Cerebellar cortex (tissue), 1 donor: ENCODE results near the gene IGFALS.

Experiments used
- DNase-seq: peaks from one replicate; pipeline ENCODE4 v3.0.0-alpha.2; 2015; ENCODE audit warnings: low spot score

IGFALS gene

GRCh38 chr16:1776672-1776955 lies 16.9 kb downstream of the IGFALS start:
- no peak for DNase-seq

GRCh38 chr16:1775846-1776671 lies 17.4 kb downstream of the IGFALS start:
- no peak for DNase-seq

GRCh38 chr16:1775006-1775845 lies 18.3 kb downstream of the IGFALS start:
- DNase-seq, result no peak

- no peak for DNase-seq
These were observed 19.1 kb downstream of the IGFALS start for GRCh38 chr16:1774448-1774780.

GRCh38 chr16:1773703-1774447 lies 19.6 kb downstream of the IGFALS start:
- DNase-seq, result no peak

GRCh38 chr16:1772908-1773702 lies 20.4 kb downstream of the IGFALS start, which contains the start of gene MRPS34:
MRPS34 (minus strand) TSS chr16:1773134; CDS start chr16:1773119, 15 bp downstream.
- peak; percentile 82 for DNase-seq

- no peak for DNase-seq
These were observed 21.1 kb downstream of the IGFALS start, which contains the start of gene EME2 for GRCh38 chr16:1772362-1772907. EME2 (plus strand) TSS chr16:1772810; CDS start chr16:1773228, 418 bp downstream.

- no peak for DNase-seq
These were observed 21.6 kb downstream of the IGFALS start for GRCh38 chr16:1771864-1772361.

GRCh38 chr16:1771188-1771863 lies 22.2 kb downstream of the IGFALS start, which contains the start of gene NME3:
NME3 (minus strand) TSS chr16:1771543; CDS start chr16:1771534, 9 bp downstream.
- no peak for DNase-seq

- DNase-seq, result peak; percentile 77
These were observed 22.9 kb downstream of the IGFALS start for GRCh38 chr16:1770328-1771187.

- no peak for DNase-seq
These were observed 23.9 kb downstream of the IGFALS start for GRCh38 chr16:1769402-1770300.

GRCh38 chr16:1768767-1769401 lies 24.6 kb downstream of the IGFALS start:
- DNase-seq, result no peak

- DNase-seq, result no peak
These were observed 25.3 kb downstream of the IGFALS start for GRCh38 chr16:1768061-1768766.

GRCh38 chr16:1767116-1767994 lies 26.1 kb downstream of the IGFALS start:
- no peak for DNase-seq

- no peak for DNase-seq
These were observed 26.8 kb downstream of the IGFALS start for GRCh38 chr16:1766701-1767100.

- DNase-seq, result no peak
These were observed 27.3 kb downstream of the IGFALS start for GRCh38 chr16:1766231-1766630.
